Lower leg skin (tissue), 4 donors: Measurements from ENCODE around the gene ARHGAP22. TPM values are rescaled to one million over a fixed set of nuclear protein-coding genes. Genes with fewer than 3 reads are reported as not detected.

Experiments
- DNase-seq, 2 donors: peaks; one replicate each; pipeline ENCODE4 v3.0.0-alpha.2; 2019; ENCODE audit warnings: low spot score in 2 of 2
- H3K4me3 ChIP-seq: fragments of 200-600 bp; sonication (generic); 2 replicates; pipeline ENCODE4 v1.5.1; 2017; ENCODE audit warnings: mild to moderate bottlenecking, low read depth; ENCODE audit not compliant: poor library complexity, severe bottlenecking
- POLR2A ChIP-seq, 2 donors: fragments of 450-650 bp; IDR thresholded peaks; one replicate each; pipeline ENCODE4 v1.6.1; 2016 to 2017; ENCODE audit warnings: antibody characterized with exemption in 2 of 2, mild to moderate bottlenecking in 1 of 2, moderate library complexity in 1 of 2
- WGBS, 2 donors: methylation state at CpG; one replicate each; pipeline ENCODE4 v1.1.5; 2018; 5-methylcytosine and 5-hydroxymethylcytosine counted together
- intact Hi-C: fragments of 100-400 bp; cut with DNase I; formaldehyde crosslinking; loops from one replicate; pipeline ENCODE4 v1.15.0; 2023; ENCODE audit warnings: low total_unique reads
- total RNA-seq, 4 donors: library from RNA; depleted of rRNA; stranded (reverse); fragments of >200 nt; gene quantifications; one replicate each; pipeline ENCODE4 v1.1.0, GENCODE V29; 2016
- TF ChIP-seq, protein P1 (sequence below), 3 donors: fragments of 450-650 bp; IDR thresholded peaks; one replicate each; pipeline ENCODE4 v1.5.1; 2016; ENCODE audit warnings: antibody characterized with exemption in 3 of 3, mild to moderate bottlenecking in 3 of 3, moderate library complexity in 2 of 3

Gene ARHGAP22
- total RNA-seq, 4 donors from 2014 or later: 0.46 to 3.0 (median 1.4) TPM

DNA sequence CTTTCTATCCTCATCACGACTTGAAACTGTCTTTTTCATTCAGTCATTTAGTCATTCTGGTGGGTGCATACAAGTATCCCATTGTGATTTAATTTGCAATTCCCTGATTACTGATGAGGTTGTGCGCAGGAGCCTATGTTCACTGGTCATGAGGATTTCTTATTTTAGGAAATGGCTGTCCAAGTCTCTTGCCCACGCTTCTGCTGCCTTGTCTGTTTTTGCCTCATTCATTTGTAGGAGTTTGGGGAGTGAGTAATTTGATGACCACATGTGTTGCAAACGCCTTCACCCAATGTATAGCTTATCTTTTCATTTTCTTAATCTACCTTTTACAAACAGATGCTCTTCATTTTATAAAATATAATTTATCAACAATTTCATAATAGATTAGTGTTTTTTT is 127.3 kb downstream of the ARHGAP22 start:
- TF ChIP-seq POLR2A (IDR thresholded peaks at IDR 0.05): no peak
- TF ChIP-seq, protein P1, sequence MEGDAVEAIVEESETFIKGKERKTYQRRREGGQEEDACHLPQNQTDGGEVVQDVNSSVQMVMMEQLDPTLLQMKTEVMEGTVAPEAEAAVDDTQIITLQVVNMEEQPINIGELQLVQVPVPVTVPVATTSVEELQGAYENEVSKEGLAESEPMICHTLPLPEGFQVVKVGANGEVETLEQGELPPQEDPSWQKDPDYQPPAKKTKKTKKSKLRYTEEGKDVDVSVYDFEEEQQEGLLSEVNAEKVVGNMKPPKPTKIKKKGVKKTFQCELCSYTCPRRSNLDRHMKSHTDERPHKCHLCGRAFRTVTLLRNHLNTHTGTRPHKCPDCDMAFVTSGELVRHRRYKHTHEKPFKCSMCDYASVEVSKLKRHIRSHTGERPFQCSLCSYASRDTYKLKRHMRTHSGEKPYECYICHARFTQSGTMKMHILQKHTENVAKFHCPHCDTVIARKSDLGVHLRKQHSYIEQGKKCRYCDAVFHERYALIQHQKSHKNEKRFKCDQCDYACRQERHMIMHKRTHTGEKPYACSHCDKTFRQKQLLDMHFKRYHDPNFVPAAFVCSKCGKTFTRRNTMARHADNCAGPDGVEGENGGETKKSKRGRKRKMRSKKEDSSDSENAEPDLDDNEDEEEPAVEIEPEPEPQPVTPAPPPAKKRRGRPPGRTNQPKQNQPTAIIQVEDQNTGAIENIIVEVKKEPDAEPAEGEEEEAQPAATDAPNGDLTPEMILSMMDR (IDR thresholded peaks at IDR 0.05): no peak
- H3K4me3 ChIP-seq: no peak overlapping the region
- intact Hi-C loops: no loop called here
- no peak for DNase-seq
- 85 to 86% methylated on average over 4 of the region's 4 CpGs for WGBS, 2 donors

DNA sequence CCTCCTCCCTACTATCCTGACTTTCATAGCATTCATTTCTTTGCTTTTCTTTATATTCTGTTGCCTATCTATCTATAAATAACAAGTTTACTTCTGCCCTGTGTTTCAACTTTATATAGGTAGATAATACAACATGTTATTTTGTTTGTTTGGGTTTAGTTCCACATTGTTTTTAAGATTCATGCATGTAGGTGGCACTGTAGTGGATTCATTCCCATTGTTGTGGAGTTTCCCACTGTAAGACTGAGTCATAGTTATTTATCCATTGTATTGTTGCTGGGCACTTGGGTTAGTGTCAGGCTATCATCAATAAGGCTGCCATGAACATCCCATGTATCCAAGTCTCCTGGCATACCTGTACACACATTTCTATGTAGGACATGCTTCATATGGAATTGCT is 127.7 kb downstream of the ARHGAP22 start:
- DNase-seq: no peak
- intact Hi-C loops: no loop called here
- TF ChIP-seq, protein P1 (IDR thresholded peaks at IDR 0.05): no peak
- no peak for TF ChIP-seq POLR2A (IDR thresholded peaks at IDR 0.05)
- no peak overlapping the region for H3K4me3 ChIP-seq

DNA sequence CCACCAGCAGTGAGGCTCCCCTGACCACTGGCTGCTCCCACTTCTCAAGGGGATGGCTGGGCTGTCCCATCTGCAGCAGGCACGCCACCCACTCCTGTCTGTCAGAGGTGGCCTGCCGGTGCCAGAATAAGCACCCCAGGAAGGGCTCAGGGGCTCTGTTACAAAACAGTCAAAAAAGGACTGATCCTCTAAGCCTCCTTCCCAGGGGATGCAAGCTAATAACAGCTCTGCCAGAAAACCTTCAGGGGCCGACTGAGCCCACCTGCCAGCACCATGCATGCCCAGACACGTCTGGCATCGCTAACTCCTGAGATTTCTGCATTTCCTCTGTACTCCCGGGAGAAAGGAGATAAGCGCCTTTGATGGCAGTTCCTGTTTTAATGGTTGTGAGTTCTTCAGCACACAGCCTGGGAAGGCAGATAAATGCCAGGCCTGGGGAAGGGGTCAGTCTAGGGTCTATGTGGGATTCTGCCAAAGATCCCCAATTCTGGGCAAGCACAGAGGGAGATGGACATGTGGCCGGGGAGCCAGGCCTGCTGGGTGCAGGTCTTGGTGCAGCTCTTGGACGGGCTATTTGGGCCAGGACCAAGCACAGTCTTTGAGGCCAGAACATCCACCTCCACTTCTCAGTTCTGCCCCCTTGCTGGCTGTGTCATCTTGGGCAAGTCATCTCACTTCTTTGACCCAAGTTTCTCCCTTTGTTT is 128.4 kb downstream of the ARHGAP22 start:
- 61 to 69% methylated on average over 8 to 9 of the region's 9 CpGs for WGBS, 2 donors
- DNase-seq: peak in 1 of 2 donors; percentile 72
- no peak overlapping the region for H3K4me3 ChIP-seq
- TF ChIP-seq, protein P1 (IDR thresholded peaks at IDR 0.05): no peak
- TF ChIP-seq POLR2A (IDR thresholded peaks at IDR 0.05): no peak
- intact Hi-C loops: no loop called here

DNA sequence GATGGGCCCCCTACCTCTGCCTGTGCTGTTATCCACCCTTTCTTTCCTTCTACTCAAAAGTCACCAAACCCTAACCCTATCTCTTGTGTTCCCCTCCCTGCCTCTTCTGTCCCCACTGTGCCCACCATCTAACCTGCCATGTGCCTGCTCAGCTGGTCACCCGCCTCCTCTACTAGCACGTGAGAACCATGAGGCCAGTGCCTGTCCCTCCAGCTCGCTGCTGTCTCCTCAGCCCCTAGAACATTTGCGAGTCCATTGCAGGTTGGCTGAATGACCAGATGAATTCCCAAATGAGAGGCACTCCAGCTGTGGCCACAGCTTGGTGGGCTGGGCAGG is 129.0 kb downstream of the ARHGAP22 start:
- intact Hi-C loops: no loop called here
- WGBS, 2 donors: 81 to 92% methylated on average over 4 of the region's 4 CpGs
- TF ChIP-seq, protein P1 (IDR thresholded peaks at IDR 0.05): no peak
- TF ChIP-seq POLR2A (IDR thresholded peaks at IDR 0.05): no peak
- peak in 1 of 2 donors; percentile 52 for DNase-seq
- no peak overlapping the region for H3K4me3 ChIP-seq

DNA sequence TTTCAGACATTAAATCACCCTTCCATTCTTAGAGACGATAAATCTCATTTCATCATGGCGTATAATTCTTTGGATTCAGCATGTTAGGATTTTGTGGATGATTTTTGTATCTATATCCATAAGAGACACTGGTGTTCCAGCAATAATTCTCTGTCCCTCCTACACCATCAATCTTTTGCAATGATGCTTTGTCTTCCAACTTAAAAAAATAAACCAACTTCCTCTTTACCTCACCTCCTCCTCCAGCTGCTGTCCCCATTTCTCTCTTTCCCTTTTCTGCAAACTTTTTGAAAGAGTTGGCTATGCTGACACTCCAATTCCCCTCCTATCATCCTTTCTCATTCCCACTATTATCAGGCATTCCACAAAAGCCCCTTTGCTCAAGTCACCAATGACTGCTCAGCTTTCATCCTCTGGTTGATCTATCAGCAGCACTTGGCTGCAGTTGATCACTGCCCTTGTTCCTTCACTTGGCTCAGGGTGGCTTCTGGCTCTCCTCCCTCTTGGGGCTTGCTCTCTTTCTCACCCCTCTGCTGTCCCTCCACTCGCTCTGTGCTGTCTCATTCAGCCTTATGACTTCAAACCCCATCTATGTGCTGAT is 130.0 kb downstream of the ARHGAP22 start:
- DNase-seq: no peak
- H3K4me3 ChIP-seq: no peak overlapping the region
- intact Hi-C loops: no loop called here
- WGBS, 2 donors: 92 to 96% methylated on average over 3 of the region's 3 CpGs
- no peak for TF ChIP-seq POLR2A (IDR thresholded peaks at IDR 0.05)
- TF ChIP-seq, protein P1 (IDR thresholded peaks at IDR 0.05): no peak
